ENCODE measurements around the gene WNT9B. TPM values are rescaled to one million over a fixed set of nuclear protein-coding genes. Genes with fewer than 3 reads are reported as not detected.

Gene WNT9B
- total and polyA plus RNA-seq, 2 of the 13 experiments (the other 11 are each of a cell fraction or from before 2014, with no cell fraction given) = not detected

GRCh38 chr17:46818929-46819859, 32.2 kb upstream of the WNT9B start (continued):
- TF ChIP-seq ZNF124 (CRISPR knock-in tag; IDR thresholded peaks at IDR 0.05) (no peak), YEATS4 (CRISPR knock-in tag; IDR thresholded peaks at IDR 0.05; ENCODE audit: borderline replicate concordance) (0 out of 2 replicates have a peak, but pooled peaks have one; percentile 43)
- TF ChIP-seq, protein P1, sequence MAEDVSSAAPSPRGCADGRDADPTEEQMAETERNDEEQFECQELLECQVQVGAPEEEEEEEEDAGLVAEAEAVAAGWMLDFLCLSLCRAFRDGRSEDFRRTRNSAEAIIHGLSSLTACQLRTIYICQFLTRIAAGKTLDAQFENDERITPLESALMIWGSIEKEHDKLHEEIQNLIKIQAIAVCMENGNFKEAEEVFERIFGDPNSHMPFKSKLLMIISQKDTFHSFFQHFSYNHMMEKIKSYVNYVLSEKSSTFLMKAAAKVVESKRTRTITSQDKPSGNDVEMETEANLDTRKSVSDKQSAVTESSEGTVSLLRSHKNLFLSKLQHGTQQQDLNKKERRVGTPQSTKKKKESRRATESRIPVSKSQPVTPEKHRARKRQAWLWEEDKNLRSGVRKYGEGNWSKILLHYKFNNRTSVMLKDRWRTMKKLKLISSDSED (CRISPR knock-in tag; IDR thresholded peaks at IDR 0.05) = no peak

GRCh38 chr17:46819906-46820351, 31.5 kb upstream of the WNT9B start:
- no peak for FAIRE-seq
- no peak overlapping the region for H3K9ac ChIP-seq (ENCODE audit: insufficient read depth, low read depth, low read length)
- TF ChIP-seq ZNF788 (CRISPR knock-in tag; IDR thresholded peaks at IDR 0.05; ENCODE audit: borderline replicate concordance) (0 out of 2 replicates have a peak, but pooled peaks have one; percentile 10), ZNF501 (CRISPR knock-in tag; IDR thresholded peaks at IDR 0.05) (peak; percentile 16; the same call in 1 of the 2 replicates), NKX3-1 (CRISPR knock-in tag; IDR thresholded peaks at IDR 0.05) (no peak), MIER2 (CRISPR knock-in tag; IDR thresholded peaks at IDR 0.05) (no peak), DNMT1 (CRISPR knock-in tag; IDR thresholded peaks at IDR 0.05) (no peak), PHF21A (CRISPR knock-in tag; IDR thresholded peaks at IDR 0.05) (no peak), IKZF4 (CRISPR knock-in tag; IDR thresholded peaks at IDR 0.05; ENCODE audit: borderline replicate concordance, low read depth, not compliant biosample characterization) (no peak), TBX2 (CRISPR knock-in tag; IDR thresholded peaks at IDR 0.05; ENCODE audit: borderline replicate concordance) (no peak), ZNF782 (CRISPR knock-in tag; IDR thresholded peaks at IDR 0.05; ENCODE audit: borderline replicate concordance) (no peak), PRDM4 (CRISPR knock-in tag; IDR thresholded peaks at IDR 0.05; ENCODE audit: borderline replicate concordance) (no peak), ZNF878 (CRISPR knock-in tag; IDR thresholded peaks at IDR 0.05) (no peak), NFRKB (IDR thresholded peaks at IDR 0.05) (no peak)
- TF ChIP-seq, protein P2, sequence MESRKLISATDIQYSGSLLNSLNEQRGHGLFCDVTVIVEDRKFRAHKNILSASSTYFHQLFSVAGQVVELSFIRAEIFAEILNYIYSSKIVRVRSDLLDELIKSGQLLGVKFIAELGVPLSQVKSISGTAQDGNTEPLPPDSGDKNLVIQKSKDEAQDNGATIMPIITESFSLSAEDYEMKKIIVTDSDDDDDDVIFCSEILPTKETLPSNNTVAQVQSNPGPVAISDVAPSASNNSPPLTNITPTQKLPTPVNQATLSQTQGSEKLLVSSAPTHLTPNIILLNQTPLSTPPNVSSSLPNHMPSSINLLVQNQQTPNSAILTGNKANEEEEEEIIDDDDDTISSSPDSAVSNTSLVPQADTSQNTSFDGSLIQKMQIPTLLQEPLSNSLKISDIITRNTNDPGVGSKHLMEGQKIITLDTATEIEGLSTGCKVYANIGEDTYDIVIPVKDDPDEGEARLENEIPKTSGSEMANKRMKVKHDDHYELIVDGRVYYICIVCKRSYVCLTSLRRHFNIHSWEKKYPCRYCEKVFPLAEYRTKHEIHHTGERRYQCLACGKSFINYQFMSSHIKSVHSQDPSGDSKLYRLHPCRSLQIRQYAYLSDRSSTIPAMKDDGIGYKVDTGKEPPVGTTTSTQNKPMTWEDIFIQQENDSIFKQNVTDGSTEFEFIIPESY (CRISPR knock-in tag; IDR thresholded peaks at IDR 0.05) = peak; percentile 78

More at GRCh38 chr17:46819906-46820351, 31.5 kb upstream of the WNT9B start:
- in situ Hi-C loops (cut with HindIII; ENCODE audit: extremely low pct_ligation_motif_present, low pct_unique_long_range_greater_than_20kb) (loop anchor here (5.0 kb wide), 1 partner anchor 43 kb away; no protein-coding TSS in a partner anchor), intact Hi-C loops (cut with micrococcal nuclease; ENCODE audit: unreplicated experiment) (no loop called here)
- Histone ChIP-seq H3K9me3 (ENCODE audit: low read length) (no peaks in the 10 kb centered on the region), H2AFZ (ENCODE audit: low read length) (no peak overlapping the region), H3K4me2 (ENCODE audit: low read depth, low read length) (peak overlapping the region; percentile 82; the same call in 1 of the 2 replicates), H3K4me3 (replicated peaks in 1 of 3; ENCODE audit: insufficient read depth in 1 of 3, low read depth in 2 of 3, low read length in 3 of 3) (peak overlapping the region in 1 of 3 experiments; percentile 74; a peak in 1 of 6 replicates), H3K27me3 (ENCODE audit: control insufficient read depth in 1 of 2, insufficient read depth in 2 of 2, low read length in 2 of 2) (peaks cover 12 to 68% of the 10 kb centered on the region in 2 experiments), H3K27ac (ENCODE audit: extremely low read length, insufficient read depth, low read length) (no peak overlapping the region), H3K36me3 (replicated peaks in 1 of 2; ENCODE audit: control insufficient read depth in 1 of 2, insufficient read depth in 2 of 2, low read length in 2 of 2) (no peaks in the 10 kb centered on the region), H4K20me1 (ENCODE audit: insufficient read depth, low read length) (no peaks in the 10 kb centered on the region), H3K4me1 (ENCODE audit: insufficient read depth, low read length) (peaks cover 35% of the 10 kb centered on the region), H3K79me2 (ENCODE audit: insufficient read depth, low read length) (no peaks in the 10 kb centered on the region)
- DNase-seq (ENCODE audit: low spot score) (no peak), ATAC-seq (peak; percentile 3; the same call in 2 of the 3 replicates)
- 61% methylated on average over 24 of the region's 24 CpGs for WGBS (ENCODE audit: low lambda C conversion rate)
- ChIA-PET POLR2A (no interaction called here), CTCF (ENCODE audit: low intra/inter-chr PET ratio, low total read pairs) (no interaction called here)
- no TSS peak for BruUV-seq (replicated peaks)
